H9 (cell line): ENCODE data around the gene ZNF678. TPM values are rescaled to one million over a fixed set of nuclear protein-coding genes. Genes with fewer than 3 reads are reported as not detected.

ENCODE experiments used
- DNase-seq: peaks from one replicate; pipeline ENCODE4 v3.0.0-alpha.2; 2017
- H2AFZ ChIP-seq: one replicate; pipeline ENCODE4 v1.6.1; 2013; ENCODE audit warnings: mild to moderate bottlenecking, low read length, control low read depth, moderate library complexity
- H2AK5ac ChIP-seq: 2 replicates; pipeline ENCODE4 v1.6.1; 2013; ENCODE audit warnings: low read length, control low read depth, mixed read lengths; ENCODE audit not compliant: insufficient read length
- H2BK120ac ChIP-seq: one replicate; pipeline ENCODE4 v1.6.1; 2013; ENCODE audit warnings: low read depth, mild to moderate bottlenecking, low read length, control low read depth, inconsistent platforms; ENCODE audit not compliant: poor library complexity, severe bottlenecking
- H2BK12ac ChIP-seq: 2 replicates; pipeline ENCODE4 v1.6.1; 2013; ENCODE audit warnings: low read length, control low read depth, mixed read lengths, low read depth; ENCODE audit not compliant: insufficient read length
- H2BK15ac ChIP-seq: 2 replicates; pipeline ENCODE4 v1.6.1; 2013; ENCODE audit warnings: low read depth, low read length, control low read depth
- H2BK20ac ChIP-seq: one replicate; pipeline ENCODE4 v1.6.1; 2013; ENCODE audit warnings: low read depth, mild to moderate bottlenecking, low read length, control low read depth, inconsistent platforms; ENCODE audit not compliant: poor library complexity, severe bottlenecking
- H2BK5ac ChIP-seq: 2 replicates; pipeline ENCODE4 v1.6.1; 2013; ENCODE audit warnings: low read length, control low read depth, mixed read lengths; ENCODE audit not compliant: insufficient read length
- H3K14ac ChIP-seq: 2 replicates; pipeline ENCODE4 v1.6.1; 2013; ENCODE audit warnings: low read length, control low read depth; ENCODE audit not compliant: insufficient read depth
- H3K18ac ChIP-seq: 2 replicates; pipeline ENCODE4 v1.6.1; 2013; ENCODE audit warnings: low read depth, mild to moderate bottlenecking, mixed read lengths, low read length, control low read depth; ENCODE audit not compliant: insufficient read length
- H3K23ac ChIP-seq: 2 replicates; pipeline ENCODE4 v1.6.1; 2013; ENCODE audit warnings: low read length, control low read depth, mixed read lengths, low read depth; ENCODE audit not compliant: insufficient read length
- H3K23me2 ChIP-seq: 2 replicates; pipeline ENCODE4 v1.6.1; 2013; ENCODE audit warnings: low read depth, mild to moderate bottlenecking, mixed read lengths, low read length, control low read depth; ENCODE audit not compliant: insufficient read length, poor library complexity, severe bottlenecking
- H3K27ac ChIP-seq: 2 replicates; pipeline ENCODE4 v1.5.1; 2013; ENCODE audit warnings: low read length, control low read depth, mixed read lengths, low read depth; ENCODE audit not compliant: insufficient read length
- H3K27me3 ChIP-seq: 2 replicates; pipeline ENCODE4 v1.6.1; 2013; ENCODE audit warnings: low read length, control low read depth, inconsistent platforms; ENCODE audit not compliant: insufficient read depth
- H3K4ac ChIP-seq: 2 replicates; pipeline ENCODE4 v1.6.1; 2013; ENCODE audit warnings: low read depth, mild to moderate bottlenecking, control low read depth, inconsistent platforms, low read length, moderate library complexity
- H3K4me1 ChIP-seq: 2 replicates; pipeline ENCODE4 v1.6.1; 2013; ENCODE audit warnings: low read length, control low read depth, inconsistent platforms; ENCODE audit not compliant: insufficient read depth
- H3K4me2 ChIP-seq: 2 replicates; pipeline ENCODE4 v1.6.1; 2013; ENCODE audit warnings: low read length, control low read depth, mixed read lengths; ENCODE audit not compliant: insufficient read length, insufficient read depth
- H3K56ac ChIP-seq: 2 replicates; pipeline ENCODE4 v1.6.1; 2013; ENCODE audit warnings: low read depth, mild to moderate bottlenecking, mixed read lengths, low read length, control low read depth; ENCODE audit not compliant: insufficient read length
- H3K79me1 ChIP-seq: 2 replicates; pipeline ENCODE4 v1.6.1; 2013; ENCODE audit warnings: low read depth, mild to moderate bottlenecking, moderate library complexity, low read length, control low read depth, inconsistent platforms; ENCODE audit not compliant: insufficient read depth, poor library complexity, severe bottlenecking
- H3K79me2 ChIP-seq: 2 replicates; pipeline ENCODE4 v1.6.1; 2013; ENCODE audit warnings: low read length, control low read depth, inconsistent platforms; ENCODE audit not compliant: insufficient read depth
- H3K9ac ChIP-seq: 2 replicates; pipeline ENCODE4 v1.6.1; 2013; ENCODE audit warnings: low read length, control low read depth, mixed read lengths; ENCODE audit not compliant: insufficient read length; ENCODE audit errors: extremely low read depth
- H3K9me3 ChIP-seq: one replicate; pipeline ENCODE4 v1.6.1; 2013; ENCODE audit warnings: low read depth, low read length, inconsistent platforms; ENCODE audit not compliant: control insufficient read depth
- H3T11ph ChIP-seq: one replicate; pipeline ENCODE4 v1.6.1; 2013; ENCODE audit warnings: mild to moderate bottlenecking, low read length, control low read depth, inconsistent platforms
- H4K20me1 ChIP-seq: one replicate; pipeline ENCODE4 v1.6.1; 2013; ENCODE audit not compliant: control insufficient read depth, insufficient read length, insufficient read depth
- H4K5ac ChIP-seq: 2 replicates; pipeline ENCODE4 v1.6.1; 2013; ENCODE audit warnings: low read depth, mild to moderate bottlenecking, mixed read lengths, low read length, control low read depth; ENCODE audit not compliant: insufficient read length
- H4K8ac ChIP-seq: replicated peaks from 2 replicates; pipeline ENCODE4 v1.6.1; 2013; ENCODE audit warnings: low read length, control low read depth, mixed read lengths, low read depth; ENCODE audit not compliant: insufficient read length
- H4K91ac ChIP-seq: 2 replicates; pipeline ENCODE4 v1.6.1; 2013; ENCODE audit warnings: low read depth, mild to moderate bottlenecking, moderate library complexity, mixed read lengths, low read length, control low read depth; ENCODE audit not compliant: insufficient read length
- H3K27ac Mint-ChIP-seq, 3 experiments: 2 replicates in 2 of 3; 3 replicates in 1 of 3; pipeline ENCODE4 v1.8.0; 2020 to 2021; ENCODE audit warnings: mixed read lengths in 3 of 3, mild to moderate bottlenecking in 1 of 3, moderate library complexity in 1 of 3
- H3K27me3 Mint-ChIP-seq: 2 replicates; pipeline ENCODE4 v1.8.0; 2021; ENCODE audit warnings: low read depth, mild to moderate bottlenecking, moderate library complexity, mixed read lengths
- H3K36me3 Mint-ChIP-seq, 3 experiments: 2 replicates in 2 of 3; 3 replicates in 1 of 3; pipeline ENCODE4 v1.8.0; 2020 to 2021; ENCODE audit warnings: low read depth in 3 of 3, mixed read lengths in 3 of 3; ENCODE audit not compliant: insufficient read depth in 1 of 3
- H3K4me1 Mint-ChIP-seq, 2 experiments: 2 replicates each; pipeline ENCODE4 v1.8.0; 2020; ENCODE audit warnings: mixed read lengths in 2 of 2
- H3K4me3 Mint-ChIP-seq, 2 experiments: 2 replicates in 1 of 2; 3 replicates in 1 of 2; pipeline ENCODE4 v1.8.0; 2020 to 2021; ENCODE audit warnings: mild to moderate bottlenecking in 2 of 2, mixed read lengths in 2 of 2, moderate library complexity in 1 of 2
- H3K9me3 Mint-ChIP-seq, 2 experiments: 2 replicates in 1 of 2; 3 replicates in 1 of 2; pipeline ENCODE4 v1.8.0; 2020; ENCODE audit warnings: mild to moderate bottlenecking in 2 of 2, mixed read lengths in 2 of 2, moderate library complexity in 1 of 2
- CTCF ChIP-seq: fragments of 200-600 bp; sonication (generic); conservative IDR thresholded peaks from 3 replicates; pipeline ENCODE4 v1.8.0; 2021; ENCODE audit warnings: antibody characterized with exemption, mild to moderate bottlenecking
- WGBS: extraction: QIAGEN DNeasy Blood & Tissue Kit; methylation state at CpG from one replicate; pipeline ENCODE4 v1.1.7; 2013; ENCODE audit warnings: missing lambda C conversion rate, low lambda C conversion rate, mixed read lengths; ENCODE audit not compliant: insufficient read length; ENCODE audit errors: extremely low coverage; 5-methylcytosine and 5-hydroxymethylcytosine counted together
- total RNA-seq: library from RNA; stranded (reverse); gene quantifications from 2 replicates; pipeline ENCODE4 v1.2.1, GENCODE V29; 2021

The ZNF678 gene
- total RNA-seq, 1 experiment from 2014 or later = 25.3 TPM

- Histone ChIP-seq H2AFZ (no peak overlapping the region), H3K9me3 (no peaks in the 10 kb centered on the region), H4K91ac (no peak overlapping the region), H2AK5ac (no peak overlapping the region), H2BK120ac (no peak overlapping the region), H3K14ac (no peak overlapping the region), H3K27ac (no peak overlapping the region), H4K8ac (no peak overlapping the region), H3K79me1 (no peaks in the 10 kb centered on the region), H3T11ph (no peak overlapping the region), H3K4me2 (no peak overlapping the region), H2BK12ac (no peak overlapping the region), H3K79me2 (no peaks in the 10 kb centered on the region), H3K9ac (no peak overlapping the region), H3K4me1 (no peaks in the 10 kb centered on the region), H4K5ac (no peak overlapping the region), H2BK15ac (no peak overlapping the region), H3K23me2 (no peaks in the 10 kb centered on the region), H2BK20ac (no peak overlapping the region), H2BK5ac (no peak overlapping the region), H3K18ac (no peak overlapping the region), H4K20me1 (no peaks in the 10 kb centered on the region), H3K23ac (no peak overlapping the region), H3K56ac (no peak overlapping the region), H3K4ac (no peak overlapping the region), H3K27me3 (no peaks in the 10 kb centered on the region)
- Mint-ChIP-seq H3K9me3 (peaks cover 17 to 23% of the 10 kb centered on the region in 2 experiments; a peak in 4 of 5 replicates), H3K4me3 (no peak overlapping the region), H3K27ac (no peak overlapping the region), H3K27me3 (peaks cover 19% of the 10 kb centered on the region), H3K36me3 (peaks cover 0 to 7% (median 3%) of the 10 kb centered on the region in 3 experiments; a peak in 5 of 7 replicates), H3K4me1 (peaks cover 0 to 4% of the 10 kb centered on the region in 2 experiments; a peak in 3 of 4 replicates)
- WGBS = no CpG with 5 or more reads among the region's 20 CpGs
- no peak for DNase-seq
- TF ChIP-seq CTCF = no peak
Observed at GRCh38 chr1:227558732-227559262, 4.6 kb upstream of the ZNF678 start.
